Activated T-helper 17 cell treated with anti-CD3 and anti-CD28 coated beads, Interleukin-2, amount 50 U/mL, for 72 hours (primary cell): ENCODE data around the gene ATG4C. TPM values are rescaled to one million over a fixed set of nuclear protein-coding genes. Genes with fewer than 3 reads are reported as not detected.
A peak's percentile ranks its signal among the peaks of the same experiment; 100 is the strongest.
"Not testable (repeated sequence)": the region's sequence is repeated elsewhere in the genome, so short reads cannot be mapped to it uniquely, and the experiment has no call there.

ENCODE experiments used
- ATAC-seq: fragments of 150-1000 bp; cut with Tn5 transposase; replicated peaks from 2 replicates; pipeline ENCODE4 v1.10.0; 2021; ENCODE audit warnings: mild to moderate bottlenecking, moderate library complexity
- H3K27ac Mint-ChIP-seq: one replicate; pipeline ENCODE4 v1.8.0; 2022; ENCODE audit warnings: mixed read lengths
- H3K27me3 Mint-ChIP-seq: one replicate; pipeline ENCODE4 v1.8.0; 2022; ENCODE audit warnings: mixed read lengths
- H3K36me3 Mint-ChIP-seq: one replicate; pipeline ENCODE4 v1.8.0; 2022; ENCODE audit warnings: low read depth, mild to moderate bottlenecking, mixed read lengths
- H3K4me1 Mint-ChIP-seq: one replicate; pipeline ENCODE4 v1.8.0; 2022; ENCODE audit warnings: mixed read lengths
- H3K4me3 Mint-ChIP-seq: one replicate; pipeline ENCODE4 v1.8.0; 2022; ENCODE audit warnings: mild to moderate bottlenecking, mixed read lengths
- H3K9me3 Mint-ChIP-seq: one replicate; pipeline ENCODE4 v1.8.0; 2022; ENCODE audit warnings: mixed read lengths
- total RNA-seq, 2 donors: library from RNA; stranded (reverse); gene quantifications; one replicate each; pipeline ENCODE4 v1.2.3, GENCODE V29; 2022

Gene ATG4C
- total RNA-seq, 2 donors from 2014 or later, result 15.0 to 16.0 TPM

DNA sequence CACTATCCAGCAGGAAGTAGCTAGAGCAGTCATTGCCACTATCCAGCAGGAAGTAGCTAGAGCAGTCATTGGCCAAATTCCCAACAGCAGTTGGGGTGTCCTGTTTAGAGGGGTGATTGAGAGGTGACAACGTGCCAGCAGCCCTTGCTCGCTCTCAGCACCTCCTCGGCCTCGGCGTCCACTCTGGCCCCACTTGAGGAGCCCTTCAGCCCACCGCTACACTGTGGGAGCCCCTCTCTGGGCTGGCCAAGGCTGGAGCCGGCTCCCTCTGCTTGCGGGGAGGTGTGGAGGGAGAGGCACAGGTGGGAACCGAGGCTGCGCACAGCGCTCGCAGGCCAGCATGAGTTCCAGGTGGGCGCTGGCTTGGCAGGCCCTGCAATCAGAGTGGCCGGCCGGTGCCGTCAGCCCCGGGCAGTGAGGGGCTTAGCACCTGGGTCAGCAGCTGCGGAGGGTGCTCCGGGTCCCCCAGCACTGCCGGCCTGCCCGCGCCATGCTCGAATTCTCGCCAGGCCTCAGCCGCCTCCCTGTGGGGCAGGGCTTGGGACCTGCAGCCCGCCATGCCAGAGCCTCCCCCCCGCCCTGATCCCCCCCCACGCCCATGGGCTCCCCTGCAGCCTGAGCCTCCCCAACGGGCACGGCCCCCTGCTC, 22.6 kb upstream of the ATG4C start:
- not testable (repeated sequence) for H3K27me3 Mint-ChIP-seq, H3K27ac Mint-ChIP-seq, H3K9me3 Mint-ChIP-seq, ATAC-seq, H3K4me3 Mint-ChIP-seq, H3K36me3 Mint-ChIP-seq, H3K4me1 Mint-ChIP-seq

DNA sequence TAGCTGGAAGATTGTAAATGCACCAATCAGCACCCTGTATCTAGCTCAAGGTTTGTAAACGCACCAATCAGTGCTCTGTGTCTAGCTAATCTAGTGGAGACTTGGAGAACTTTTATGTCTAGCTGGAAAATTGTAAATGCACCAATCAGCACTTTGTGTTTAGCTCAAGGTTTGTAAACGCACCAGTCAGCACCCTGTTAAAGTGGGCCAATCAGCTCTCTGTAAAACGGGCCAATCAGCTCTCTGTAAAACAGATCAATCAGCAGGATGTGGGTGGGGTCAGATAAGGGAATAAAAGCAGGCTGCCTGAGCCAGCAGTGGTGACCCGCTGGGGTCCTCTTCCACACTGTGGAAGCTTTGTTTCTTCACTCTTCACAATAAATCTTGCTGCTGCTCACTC, 21.9 kb upstream of the ATG4C start:
- H3K27me3 Mint-ChIP-seq, H3K4me1 Mint-ChIP-seq, H3K36me3 Mint-ChIP-seq, H3K4me3 Mint-ChIP-seq, H3K9me3 Mint-ChIP-seq, H3K27ac Mint-ChIP-seq, ATAC-seq: not testable (repeated sequence)

DNA sequence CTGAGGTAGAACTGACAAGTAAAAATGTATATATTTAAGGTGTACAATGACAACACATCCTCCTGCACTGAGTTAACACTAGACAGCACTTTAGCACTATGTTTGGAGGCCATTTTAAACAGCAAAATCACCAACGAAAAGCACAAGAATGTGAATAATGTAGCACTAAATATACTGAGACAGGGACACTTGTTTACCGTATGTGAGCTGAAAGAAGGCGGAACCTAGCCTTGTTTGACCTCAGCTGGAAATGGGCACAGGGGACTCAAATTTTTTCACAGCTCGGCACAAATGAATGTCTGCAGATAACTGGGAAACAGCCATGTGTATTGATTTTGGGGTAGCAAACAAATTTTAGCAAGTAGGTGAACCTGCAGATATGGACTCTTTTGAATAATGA, 18.0 kb upstream of the ATG4C start:
- H3K4me3 Mint-ChIP-seq, result no peak overlapping the region
- H3K27ac Mint-ChIP-seq, result no peak overlapping the region
- no peak for ATAC-seq
- no peaks in the 10 kb centered on the region for H3K4me1 Mint-ChIP-seq
- H3K27me3 Mint-ChIP-seq, result peaks cover 4% of the 10 kb centered on the region
- H3K36me3 Mint-ChIP-seq, result no peaks in the 10 kb centered on the region
- no peaks in the 10 kb centered on the region for H3K9me3 Mint-ChIP-seq

DNA sequence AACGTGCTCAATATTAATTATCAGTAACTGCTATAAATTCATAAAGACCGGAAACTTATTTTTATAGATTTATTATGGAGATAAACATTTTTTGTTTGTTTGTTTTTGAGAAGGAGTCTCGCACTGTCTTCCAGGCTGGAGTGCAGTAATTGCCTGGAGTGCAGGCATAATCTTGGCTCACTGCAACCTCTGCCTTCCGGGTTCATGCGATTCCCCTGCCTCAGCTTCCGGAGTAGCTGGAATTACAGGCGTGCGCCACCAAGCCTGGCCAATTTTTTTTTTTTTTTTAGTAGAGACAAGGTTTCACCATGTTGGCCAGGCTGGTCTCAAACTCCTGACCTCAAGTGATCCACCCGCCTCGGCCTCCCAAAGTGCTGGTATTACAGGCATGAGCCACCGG, 15.4 kb upstream of the ATG4C start:
- not testable (repeated sequence) for H3K4me3 Mint-ChIP-seq, H3K36me3 Mint-ChIP-seq, H3K4me1 Mint-ChIP-seq, ATAC-seq, H3K27me3 Mint-ChIP-seq, H3K27ac Mint-ChIP-seq, H3K9me3 Mint-ChIP-seq

DNA sequence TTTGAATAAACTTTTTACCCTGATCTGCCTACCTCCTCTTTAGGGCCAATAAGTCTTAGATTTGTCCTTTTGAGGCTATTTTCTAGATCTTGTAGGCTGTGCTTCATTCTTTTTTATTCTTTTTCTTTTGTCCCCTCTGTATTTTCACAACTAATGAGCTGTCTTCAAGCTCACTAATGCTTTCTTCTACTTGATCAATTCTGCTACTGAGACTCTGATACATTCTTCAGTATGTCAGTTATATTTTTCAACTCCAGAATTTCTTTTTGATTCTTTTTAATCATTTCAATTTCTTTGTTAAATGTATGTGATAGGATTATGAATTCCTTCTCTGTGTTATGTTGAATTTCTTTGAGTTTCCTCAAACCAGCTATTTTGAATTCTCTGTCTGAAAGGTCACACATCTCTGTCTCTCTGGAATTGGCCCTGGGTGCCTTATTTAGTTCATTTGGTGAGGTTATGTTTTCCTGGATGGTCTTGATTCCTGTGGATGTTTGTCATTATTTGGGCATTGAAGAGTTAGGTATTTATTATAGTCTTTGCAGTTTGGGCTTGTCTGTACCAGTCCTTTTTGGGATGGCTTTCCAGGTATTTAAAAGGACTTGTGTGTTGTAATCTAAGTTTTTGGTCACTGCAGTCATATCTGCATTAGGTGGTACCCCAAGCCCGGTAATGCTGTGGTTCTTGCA, 11.2 kb upstream of the ATG4C start:
- Mint-ChIP-seq H3K36me3 (no peaks in the 10 kb centered on the region), H3K9me3 (peaks cover 11% of the 10 kb centered on the region), H3K27me3 (no peaks in the 10 kb centered on the region), H3K27ac (no peak overlapping the region), H3K4me1 (no peaks in the 10 kb centered on the region), H3K4me3 (no peak overlapping the region)
- no peak for ATAC-seq

DNA sequence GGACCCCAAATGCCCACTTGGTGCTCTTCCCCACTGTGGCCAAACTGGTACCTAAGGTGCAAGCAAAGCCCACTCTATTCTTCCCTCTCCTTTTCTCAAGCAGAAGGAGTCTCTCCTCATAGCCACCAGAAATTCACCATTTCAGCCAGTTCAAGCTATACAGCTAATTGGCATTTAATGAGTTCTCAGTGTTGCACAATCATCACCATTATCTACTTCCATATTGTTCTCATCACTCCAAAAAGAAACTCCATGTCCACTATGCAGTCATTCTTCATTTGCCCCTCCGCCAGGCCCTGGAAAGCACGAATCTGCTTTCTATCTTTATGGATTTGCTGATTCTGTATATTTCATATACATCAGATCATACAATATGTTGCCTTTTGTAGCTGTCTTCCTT, 9.9 kb upstream of the ATG4C start:
- Mint-ChIP-seq H3K4me1 (no peaks in the 10 kb centered on the region), H3K9me3 (peaks cover 11% of the 10 kb centered on the region), H3K4me3 (no peak overlapping the region), H3K27me3 (no peaks in the 10 kb centered on the region), H3K36me3 (no peaks in the 10 kb centered on the region), H3K27ac (no peak overlapping the region)
- ATAC-seq, result no peak

DNA sequence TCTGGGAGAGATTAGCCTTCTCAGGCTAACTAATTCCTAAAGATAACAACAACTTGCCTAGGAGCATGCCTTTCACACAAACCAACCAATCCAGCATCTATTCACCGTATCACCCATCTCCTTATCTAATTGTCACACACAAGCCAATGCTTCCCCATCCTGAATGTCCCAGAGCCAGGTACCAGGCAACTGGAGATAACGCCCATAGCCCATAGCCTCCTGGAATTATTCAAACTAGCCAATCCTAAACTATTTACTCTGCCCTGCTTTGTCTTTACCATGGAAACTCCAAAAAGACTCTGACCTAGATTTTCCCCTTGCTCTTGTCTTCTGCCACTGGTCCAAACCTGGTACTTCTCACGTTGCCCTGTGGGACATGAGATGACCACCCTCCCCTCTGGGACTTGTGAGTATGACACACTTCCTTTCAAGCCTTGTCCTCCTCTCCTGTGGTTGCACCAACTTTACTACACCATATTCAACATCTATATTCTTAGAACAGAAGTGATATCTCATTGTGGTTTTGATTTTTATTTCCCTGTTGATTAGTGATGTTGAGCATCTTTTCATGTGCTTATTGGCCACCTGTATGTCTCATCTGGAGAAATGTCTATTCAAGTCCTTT, 8.8 kb upstream of the ATG4C start:
- no peaks in the 10 kb centered on the region for H3K4me1 Mint-ChIP-seq
- H3K4me3 Mint-ChIP-seq, result no peak overlapping the region
- H3K36me3 Mint-ChIP-seq, result no peaks in the 10 kb centered on the region
- H3K9me3 Mint-ChIP-seq, result peaks cover 11% of the 10 kb centered on the region
- no peak overlapping the region for H3K27ac Mint-ChIP-seq
- ATAC-seq, result no peak
- H3K27me3 Mint-ChIP-seq, result peaks cover 4% of the 10 kb centered on the region

DNA sequence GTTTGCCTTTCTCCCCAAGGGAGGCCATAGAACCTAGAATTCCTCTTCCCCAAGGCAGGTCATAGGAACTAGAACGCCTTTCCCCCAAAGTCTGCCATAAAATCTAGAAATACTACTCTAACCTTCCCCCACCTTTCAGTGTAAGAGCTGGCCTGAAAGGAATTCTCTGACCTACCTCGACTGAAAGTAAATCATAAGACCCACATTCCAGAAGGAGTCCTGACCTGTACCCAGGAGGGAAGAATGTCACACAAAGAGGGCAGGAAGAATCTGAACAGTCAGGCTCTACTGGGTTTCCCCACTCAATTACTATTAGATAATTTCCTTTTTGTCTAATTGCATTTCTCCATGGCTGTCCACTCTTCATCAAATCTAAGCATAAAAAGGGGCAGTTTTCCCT, 5.7 kb upstream of the ATG4C start:
- H3K36me3 Mint-ChIP-seq, result no peaks in the 10 kb centered on the region
- ATAC-seq, result no peak
- H3K27ac Mint-ChIP-seq, result no peak overlapping the region

DNA sequence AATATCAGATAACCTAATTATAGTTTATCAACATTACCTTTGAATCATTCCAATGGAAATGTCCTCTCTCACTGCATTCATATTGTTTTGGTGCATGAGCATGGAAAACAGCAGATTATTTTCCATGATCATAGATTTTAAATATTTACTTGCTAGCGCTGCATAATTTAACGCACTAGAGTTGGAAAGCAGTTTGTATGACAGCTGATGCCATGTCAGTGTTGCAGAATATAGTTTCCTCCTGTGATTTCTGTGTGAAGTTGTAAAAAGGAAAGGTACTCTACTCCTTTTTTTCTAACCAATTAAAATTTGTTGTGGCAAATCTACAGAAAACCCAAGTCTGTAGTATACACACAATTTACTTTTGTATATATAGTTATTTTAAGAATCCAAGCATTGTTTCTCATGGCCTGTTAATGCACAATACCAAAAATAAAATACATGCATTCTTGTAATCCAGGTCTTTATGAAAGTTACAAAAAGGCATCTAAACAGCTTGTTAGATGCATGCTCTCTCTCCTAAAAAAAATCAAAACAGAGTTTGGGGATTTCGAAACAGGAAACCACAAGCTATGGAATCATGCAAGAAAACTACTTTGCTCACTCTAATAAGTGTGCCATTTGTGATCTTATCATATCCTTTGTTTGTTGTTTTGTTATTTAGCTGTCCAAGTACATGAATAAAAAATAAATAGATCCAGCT, 1.9 kb upstream of the ATG4C start:
- H3K27me3 Mint-ChIP-seq, result peaks cover 4% of the 10 kb centered on the region
- ATAC-seq, result no peak
- no peak overlapping the region for H3K27ac Mint-ChIP-seq
- H3K4me3 Mint-ChIP-seq, result no peak overlapping the region
- peaks cover 6% of the 10 kb centered on the region for H3K4me1 Mint-ChIP-seq
- H3K9me3 Mint-ChIP-seq, result no peaks in the 10 kb centered on the region
- H3K36me3 Mint-ChIP-seq, result no peaks in the 10 kb centered on the region

More for the DNA sequence above, 5.7 kb upstream of the ATG4C start:
- Mint-ChIP-seq H3K27me3 (peaks cover 4% of the 10 kb centered on the region), H3K9me3 (peaks cover 4% of the 10 kb centered on the region), H3K4me1 (no peaks in the 10 kb centered on the region), H3K4me3 (no peak overlapping the region)

DNA sequence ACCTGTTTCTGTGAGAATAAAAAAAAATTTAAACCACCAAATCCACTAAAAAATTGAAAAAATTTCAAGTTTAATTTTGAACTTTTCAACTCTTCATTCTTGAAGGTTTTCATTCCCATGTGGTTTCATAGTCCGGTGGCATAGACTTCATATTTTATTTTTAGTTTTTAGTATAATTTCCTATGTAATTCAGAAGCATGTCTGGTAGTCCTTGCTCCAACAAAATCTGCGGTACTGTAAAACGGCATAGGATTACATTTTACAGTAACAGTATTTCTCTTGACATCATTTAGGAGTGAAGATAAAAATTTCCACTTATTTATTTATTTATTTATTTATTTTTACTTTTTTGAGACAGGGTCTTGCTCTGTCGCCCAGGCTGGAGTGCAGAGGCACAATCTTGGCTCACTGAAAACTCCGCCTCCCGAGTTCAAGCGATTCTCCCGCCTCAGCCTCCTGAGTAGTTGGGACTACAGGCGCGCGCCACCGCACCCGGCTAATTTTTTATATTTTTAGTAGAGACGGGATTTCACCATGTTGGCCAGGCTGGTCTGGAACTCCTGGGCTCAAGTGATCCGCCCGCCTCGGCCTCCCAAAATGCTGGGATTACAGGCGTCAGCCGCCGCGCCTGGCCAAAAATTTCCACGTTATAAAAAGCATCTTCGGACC, 1.3 kb upstream of the ATG4C start:
- not testable (repeated sequence) for H3K27me3 Mint-ChIP-seq, H3K27ac Mint-ChIP-seq, H3K4me3 Mint-ChIP-seq, ATAC-seq, H3K36me3 Mint-ChIP-seq, H3K9me3 Mint-ChIP-seq, H3K4me1 Mint-ChIP-seq

DNA sequence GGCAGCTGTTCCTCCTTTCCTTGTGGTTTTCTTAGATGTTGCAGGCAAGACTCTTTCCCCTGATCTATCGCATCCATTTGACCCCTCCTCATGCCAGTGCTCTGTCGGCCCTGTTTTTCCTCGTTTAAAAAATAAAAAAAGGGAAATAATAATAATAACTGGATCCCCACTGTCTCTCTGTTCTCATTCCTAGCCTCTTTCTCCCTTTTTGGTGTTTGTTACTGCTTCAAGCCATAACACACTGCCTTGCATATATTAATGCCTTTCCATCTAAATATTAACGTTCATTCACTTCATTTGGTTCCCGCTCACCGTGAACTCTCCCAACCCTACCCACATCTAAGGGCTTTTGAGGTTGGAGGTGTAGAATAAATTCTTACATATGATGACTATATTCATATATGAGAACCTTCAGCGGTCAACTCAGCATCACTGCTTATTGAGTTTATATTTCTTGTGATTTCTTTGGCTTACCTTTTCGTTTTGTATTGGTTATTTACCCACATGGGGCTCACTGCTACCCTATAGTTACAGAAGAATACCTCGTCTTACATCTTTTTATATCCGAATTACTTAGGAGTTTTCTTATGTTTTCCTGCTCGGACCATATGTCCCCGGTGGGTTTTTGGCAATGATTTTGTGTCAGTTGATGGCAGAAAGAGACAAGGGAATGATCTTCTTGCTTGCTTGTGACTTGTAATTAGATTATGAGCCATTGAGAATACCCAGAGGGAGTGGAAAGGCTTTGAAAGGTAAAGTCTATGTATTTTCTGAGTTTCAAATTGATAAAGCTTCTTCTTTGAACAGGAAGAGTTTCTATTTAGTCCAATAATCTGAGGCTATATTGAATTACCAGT, 805 bp downstream of the ATG4C start:
- no peaks in the 10 kb centered on the region for H3K36me3 Mint-ChIP-seq
- H3K9me3 Mint-ChIP-seq, result no peaks in the 10 kb centered on the region
- H3K27me3 Mint-ChIP-seq, result no peaks in the 10 kb centered on the region
- peak; percentile 15 for ATAC-seq
- peaks cover 6% of the 10 kb centered on the region for H3K4me1 Mint-ChIP-seq
- H3K4me3 Mint-ChIP-seq, result no peak overlapping the region
- H3K27ac Mint-ChIP-seq, result no peak overlapping the region

DNA sequence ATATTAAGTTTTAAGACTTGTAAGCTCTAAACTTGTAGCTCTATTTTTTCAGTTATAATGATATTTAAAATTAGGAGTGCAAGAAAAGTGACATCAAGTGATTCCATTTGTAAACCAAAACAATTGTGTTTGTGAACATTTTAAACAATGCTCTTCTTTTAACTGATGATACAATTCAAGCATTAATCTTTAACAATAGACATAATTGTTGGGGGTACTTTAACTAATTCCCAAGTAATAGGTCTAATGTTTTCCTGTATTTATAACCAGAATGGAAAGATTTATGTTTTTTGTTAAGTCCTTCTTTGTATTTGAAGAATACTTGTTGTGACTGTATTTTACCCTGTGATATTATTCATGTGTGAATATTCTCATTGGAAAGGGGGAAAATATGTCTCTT, 6.8 kb downstream of the ATG4C start:
- Mint-ChIP-seq H3K4me3 (no peak overlapping the region), H3K36me3 (no peaks in the 10 kb centered on the region), H3K27me3 (no peaks in the 10 kb centered on the region), H3K9me3 (no peaks in the 10 kb centered on the region), H3K4me1 (peaks cover 6% of the 10 kb centered on the region), H3K27ac (no peak overlapping the region)
- no peak for ATAC-seq

DNA sequence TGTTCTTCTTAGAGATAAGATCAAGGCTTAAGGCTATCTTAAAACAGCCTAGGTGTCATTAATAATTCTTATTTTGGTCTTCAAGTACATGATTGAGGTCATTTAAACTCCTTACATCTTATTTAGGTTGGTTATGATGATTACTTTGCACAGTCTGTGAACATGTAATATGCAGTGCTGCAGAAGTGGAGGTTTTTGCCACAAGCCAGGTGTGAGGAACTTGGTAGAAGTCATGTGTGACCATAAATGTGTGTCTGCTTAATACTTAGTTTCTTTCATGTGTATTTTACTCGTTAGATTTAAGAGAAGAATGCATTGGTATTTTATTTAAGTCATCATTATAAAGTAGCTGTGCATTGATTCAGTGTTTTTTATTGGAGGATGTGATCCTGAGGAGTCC, 10.1 kb downstream of the ATG4C start:
- no peaks in the 10 kb centered on the region for H3K36me3 Mint-ChIP-seq
- no peaks in the 10 kb centered on the region for H3K4me1 Mint-ChIP-seq
- H3K4me3 Mint-ChIP-seq, result no peak overlapping the region
- no peak for ATAC-seq
- no peaks in the 10 kb centered on the region for H3K9me3 Mint-ChIP-seq
- H3K27ac Mint-ChIP-seq, result no peak overlapping the region
- no peaks in the 10 kb centered on the region for H3K27me3 Mint-ChIP-seq

DNA sequence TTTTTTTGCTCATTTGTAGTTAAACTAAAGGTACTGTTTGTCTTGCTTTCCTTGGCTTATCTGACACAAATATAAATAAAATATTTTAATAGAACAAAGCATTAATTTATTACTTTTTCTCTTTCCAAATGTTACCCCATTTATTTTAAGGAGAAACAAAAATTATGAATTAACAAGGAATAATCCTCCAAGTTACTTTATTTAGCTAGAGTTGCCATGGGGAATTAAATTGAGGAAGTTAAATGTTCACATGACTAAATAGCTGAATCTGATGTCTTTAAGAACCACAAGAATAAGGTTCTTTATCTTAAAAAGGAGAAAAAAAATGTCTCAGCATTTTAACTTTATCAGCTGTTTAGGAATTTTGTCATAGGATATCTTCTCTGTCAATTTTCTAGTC, 12.3 kb downstream of the ATG4C start:
- no peak for ATAC-seq
- no peak overlapping the region for H3K4me3 Mint-ChIP-seq
- H3K9me3 Mint-ChIP-seq, result no peaks in the 10 kb centered on the region
- no peaks in the 10 kb centered on the region for H3K27me3 Mint-ChIP-seq
- peaks cover 7% of the 10 kb centered on the region for H3K4me1 Mint-ChIP-seq
- H3K36me3 Mint-ChIP-seq, result peaks cover 8% of the 10 kb centered on the region
- H3K27ac Mint-ChIP-seq, result no peak overlapping the region
